Activated T-cell treated with anti-CD3 and anti-CD28 coated beads, Interleukin-2, amount 50 U/mL, for 24 hours (primary cell): Measurements from ENCODE around the gene TCAF1.
"Not testable (repeated sequence)": the region's sequence is repeated elsewhere in the genome, so short reads cannot be mapped to it uniquely, and the experiment has no call there.

Experiments used
- DNase-seq: peaks from one replicate; pipeline ENCODE4 v3.0.0-alpha.2; 2020
- H3K27ac Mint-ChIP-seq: 2 replicates; pipeline ENCODE4 v1.8.0; 2020; ENCODE audit warnings: mild to moderate bottlenecking, mixed read lengths
- H3K27me3 Mint-ChIP-seq: 2 replicates; pipeline ENCODE4 v1.8.0; 2020; ENCODE audit warnings: mixed read lengths
- H3K36me3 Mint-ChIP-seq: 2 replicates; pipeline ENCODE4 v1.8.0; 2020; ENCODE audit warnings: low read depth, mixed read lengths
- H3K4me1 Mint-ChIP-seq: 2 replicates; pipeline ENCODE4 v1.8.0; 2020; ENCODE audit warnings: low read depth, mixed read lengths
- H3K4me3 Mint-ChIP-seq: 2 replicates; pipeline ENCODE4 v1.8.0; 2020; ENCODE audit warnings: mild to moderate bottlenecking, moderate library complexity, mixed read lengths
- H3K9me3 Mint-ChIP-seq: 2 replicates; pipeline ENCODE4 v1.8.0; 2020; ENCODE audit warnings: mixed read lengths

The TCAF1 gene

GRCh38 chr7:143849785-143850479 is 52.0 kb downstream of the TCAF1 start:
- peaks cover 5% of the 10 kb centered on the region for H3K9me3 Mint-ChIP-seq

GRCh38 chr7:143848192-143848591 is 53.8 kb downstream of the TCAF1 start:
- peaks cover 5% of the 10 kb centered on the region for H3K9me3 Mint-ChIP-seq
- H3K4me1 Mint-ChIP-seq = no peaks in the 10 kb centered on the region
- H3K36me3 Mint-ChIP-seq = peaks cover 8% of the 10 kb centered on the region
- no peaks in the 10 kb centered on the region for H3K27me3 Mint-ChIP-seq
- H3K27ac Mint-ChIP-seq = no peak overlapping the region
- DNase-seq = no peak
- no peak overlapping the region for H3K4me3 Mint-ChIP-seq

More at GRCh38 chr7:143849785-143850479, 52.0 kb downstream of the TCAF1 start:
- Mint-ChIP-seq H3K36me3 (peaks cover 7% of the 10 kb centered on the region), H3K4me3 (no peak overlapping the region), H3K4me1 (no peaks in the 10 kb centered on the region), H3K27me3 (no peaks in the 10 kb centered on the region), H3K27ac (no peak overlapping the region)
- no peak for DNase-seq

GRCh38 chr7:143846692-143847091 is 55.3 kb downstream of the TCAF1 start:
- H3K9me3 Mint-ChIP-seq = peaks cover 5% of the 10 kb centered on the region
- H3K27me3 Mint-ChIP-seq = no peaks in the 10 kb centered on the region
- peaks cover 8% of the 10 kb centered on the region for H3K36me3 Mint-ChIP-seq

GRCh38 chr7:143841696-143842095 is 60.3 kb downstream of the TCAF1 start:
- not testable (repeated sequence) for H3K27me3 Mint-ChIP-seq, H3K4me3 Mint-ChIP-seq, H3K36me3 Mint-ChIP-seq, H3K9me3 Mint-ChIP-seq, DNase-seq, H3K4me1 Mint-ChIP-seq, H3K27ac Mint-ChIP-seq

More at GRCh38 chr7:143846692-143847091, 55.3 kb downstream of the TCAF1 start:
- Mint-ChIP-seq H3K27ac (no peak overlapping the region), H3K4me3 (no peak overlapping the region), H3K4me1 (no peaks in the 10 kb centered on the region)
- no peak for DNase-seq

- not testable (repeated sequence) for H3K4me3 Mint-ChIP-seq, H3K27ac Mint-ChIP-seq, DNase-seq, H3K36me3 Mint-ChIP-seq, H3K4me1 Mint-ChIP-seq, H3K27me3 Mint-ChIP-seq, H3K9me3 Mint-ChIP-seq
Observed at GRCh38 chr7:143840062-143840461, 61.9 kb downstream of the TCAF1 start.

- not testable (repeated sequence) for H3K36me3 Mint-ChIP-seq, H3K9me3 Mint-ChIP-seq, H3K4me1 Mint-ChIP-seq, H3K4me3 Mint-ChIP-seq, H3K27ac Mint-ChIP-seq, H3K27me3 Mint-ChIP-seq
- DNase-seq = peak; percentile 99
Observed at GRCh38 chr7:143837223-143837622, 64.8 kb downstream of the TCAF1 start.

GRCh38 chr7:143836622-143837021 is 65.4 kb downstream of the TCAF1 start:
- H3K4me1 Mint-ChIP-seq, H3K9me3 Mint-ChIP-seq, H3K27me3 Mint-ChIP-seq, H3K36me3 Mint-ChIP-seq: not testable (repeated sequence)
- peak; percentile 99 for DNase-seq
- peak overlapping the region; percentile 96 for H3K27ac Mint-ChIP-seq
- H3K4me3 Mint-ChIP-seq = peak overlapping the region; percentile 81

- not testable (repeated sequence) for H3K9me3 Mint-ChIP-seq, H3K36me3 Mint-ChIP-seq, H3K4me1 Mint-ChIP-seq, DNase-seq, H3K27me3 Mint-ChIP-seq
- Mint-ChIP-seq H3K4me3 (peak overlapping the region; percentile 81), H3K27ac (peak overlapping the region; percentile 96)
Observed at GRCh38 chr7:143836088-143836487, 65.9 kb downstream of the TCAF1 start.

GRCh38 chr7:143826578-143826977 is 75.4 kb downstream of the TCAF1 start:
- H3K27ac Mint-ChIP-seq, H3K4me1 Mint-ChIP-seq, H3K9me3 Mint-ChIP-seq, H3K4me3 Mint-ChIP-seq, DNase-seq, H3K36me3 Mint-ChIP-seq, H3K27me3 Mint-ChIP-seq: not testable (repeated sequence)

GRCh38 chr7:143824295-143825135 is 77.5 kb downstream of the TCAF1 start:
- H3K9me3 Mint-ChIP-seq, H3K27me3 Mint-ChIP-seq, DNase-seq, H3K4me3 Mint-ChIP-seq, H3K4me1 Mint-ChIP-seq, H3K27ac Mint-ChIP-seq, H3K36me3 Mint-ChIP-seq: not testable (repeated sequence)

GRCh38 chr7:143823634-143824294 is 78.2 kb downstream of the TCAF1 start:
- H3K27ac Mint-ChIP-seq = peak overlapping the region; percentile 83
- not testable (repeated sequence) for H3K9me3 Mint-ChIP-seq, H3K27me3 Mint-ChIP-seq, H3K4me1 Mint-ChIP-seq, DNase-seq, H3K4me3 Mint-ChIP-seq, H3K36me3 Mint-ChIP-seq

- H3K27me3 Mint-ChIP-seq, H3K36me3 Mint-ChIP-seq, H3K4me3 Mint-ChIP-seq, H3K9me3 Mint-ChIP-seq, DNase-seq, H3K27ac Mint-ChIP-seq, H3K4me1 Mint-ChIP-seq: not testable (repeated sequence)
Observed at GRCh38 chr7:143821392-143822277, 80.3 kb downstream of the TCAF1 start.

GRCh38 chr7:143817873-143818272 is 84.1 kb downstream of the TCAF1 start:
- not testable (repeated sequence) for H3K4me1 Mint-ChIP-seq, H3K9me3 Mint-ChIP-seq, H3K36me3 Mint-ChIP-seq, H3K4me3 Mint-ChIP-seq, H3K27ac Mint-ChIP-seq, H3K27me3 Mint-ChIP-seq, DNase-seq

- not testable (repeated sequence) for H3K4me1 Mint-ChIP-seq, H3K27me3 Mint-ChIP-seq, H3K36me3 Mint-ChIP-seq, H3K27ac Mint-ChIP-seq, DNase-seq, H3K4me3 Mint-ChIP-seq, H3K9me3 Mint-ChIP-seq
Observed at GRCh38 chr7:143816471-143817133, 85.4 kb downstream of the TCAF1 start.
